ENCODE results near the gene KLRC2.
"Not testable (repeated sequence)": the region's sequence is repeated elsewhere in the genome, so short reads cannot be mapped to it uniquely, and the experiment has no call there.

The KLRC2 gene

DNA sequence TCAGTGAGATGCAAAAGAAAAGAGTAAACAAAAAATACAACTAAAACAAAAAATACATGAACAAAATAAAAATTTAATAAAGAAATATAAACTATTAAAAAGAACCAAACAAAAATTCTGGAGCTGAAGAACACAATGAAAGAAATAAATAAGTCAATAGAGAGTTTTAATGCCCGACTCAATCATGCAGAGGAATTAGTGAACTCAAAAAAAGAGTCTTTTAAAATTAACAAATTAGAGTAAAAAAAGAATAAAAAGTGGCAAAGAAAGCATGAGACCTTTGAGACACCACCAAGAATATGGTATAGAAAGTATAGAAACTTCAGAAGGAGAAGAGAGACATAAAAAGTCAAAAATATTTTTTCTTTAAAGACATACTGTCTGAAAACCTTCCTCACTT lies 20.0 kb upstream of the KLRC2 start:
- ChIA-PET POLR2A (no interaction called here), CTCF (no interaction called here)
- Histone ChIP-seq H3K4me1 (ENCODE audit: control extremely low read depth in 1 of 4, control insufficient read depth in 4 of 4, insufficient read depth in 4 of 4, low read length in 3 of 4) (no peaks in the 10 kb centered on the region), H3K9me3 (ENCODE audit: control extremely low read depth in 1 of 5, control insufficient read depth in 4 of 5, insufficient read depth in 2 of 5, low read depth in 1 of 5, low read length in 4 of 5) (peaks cover 2 to 37% (median 7%) of the 10 kb centered on the region in 5 experiments), H3K27ac (ENCODE audit: insufficient read depth in 1 of 2, low read depth in 1 of 2, low read length in 2 of 2, poor library complexity in 1 of 2, severe bottlenecking in 2 of 2) (no peak overlapping the region), H3K27me3 (replicated peaks in 2 of 5; ENCODE audit: control insufficient read depth in 4 of 5, insufficient read depth in 5 of 5, low read length in 4 of 5) (peaks cover 0 to 1% (median 0%) of the 10 kb centered on the region in 5 experiments), H3K36me3 (ENCODE audit: control insufficient read depth in 4 of 4, insufficient read depth in 4 of 4, low read length in 3 of 4) (no peaks in the 10 kb centered on the region), H3K4me3 (ENCODE audit: control insufficient read depth in 1 of 7, extremely low read depth in 1 of 7, insufficient read depth in 4 of 7, low read depth in 2 of 7, low read length in 6 of 7) (no peak overlapping the region)
- WGBS (ENCODE audit: insufficient coverage) = 100% methylated on average over 1 of the region's 1 CpG
- DNase-seq = no peak

DNA sequence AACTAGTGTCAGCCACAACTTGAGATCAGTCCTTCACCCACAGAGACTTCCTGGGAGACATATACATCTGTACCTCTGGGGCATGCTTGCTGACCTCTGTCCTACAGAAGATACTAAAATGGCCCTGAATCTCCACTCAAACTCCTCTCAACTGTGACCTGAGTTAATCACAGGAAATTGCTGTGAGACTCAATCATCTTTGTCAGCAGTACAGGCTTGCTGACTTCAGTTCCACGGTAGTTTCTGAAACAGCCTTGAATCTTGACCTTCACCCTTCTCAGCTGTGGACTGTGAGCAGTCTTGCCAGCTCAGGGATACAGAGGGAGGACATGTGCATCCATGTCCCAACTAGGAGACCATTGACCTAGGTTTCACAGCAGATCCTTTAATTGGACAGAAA lies 18.7 kb upstream of the KLRC2 start:
- Histone ChIP-seq H3K27me3 (replicated peaks in 2 of 5; ENCODE audit: control insufficient read depth in 4 of 5, insufficient read depth in 5 of 5, low read length in 4 of 5) (peaks cover 0 to 6% (median 0%) of the 10 kb centered on the region in 5 experiments), H3K9me3 (ENCODE audit: control extremely low read depth in 1 of 5, control insufficient read depth in 4 of 5, insufficient read depth in 2 of 5, low read depth in 1 of 5, low read length in 4 of 5) (peaks cover 2 to 29% (median 7%) of the 10 kb centered on the region in 5 experiments), H3K27ac (ENCODE audit: insufficient read depth in 1 of 2, low read depth in 1 of 2, low read length in 2 of 2, poor library complexity in 1 of 2, severe bottlenecking in 2 of 2) (no peak overlapping the region), H3K4me1 (ENCODE audit: control extremely low read depth in 1 of 4, control insufficient read depth in 4 of 4, insufficient read depth in 4 of 4, low read length in 3 of 4) (no peaks in the 10 kb centered on the region), H3K36me3 (ENCODE audit: control insufficient read depth in 4 of 4, insufficient read depth in 4 of 4, low read length in 3 of 4) (no peaks in the 10 kb centered on the region), H3K4me3 (ENCODE audit: control insufficient read depth in 1 of 7, extremely low read depth in 1 of 7, insufficient read depth in 4 of 7, low read depth in 2 of 7, low read length in 6 of 7) (no peak overlapping the region)
- ChIA-PET CTCF (no interaction called here), POLR2A (no interaction called here)
- DNase-seq = no peak
- 100% methylated on average over 1 of the region's 1 CpG for WGBS (ENCODE audit: insufficient coverage)

DNA sequence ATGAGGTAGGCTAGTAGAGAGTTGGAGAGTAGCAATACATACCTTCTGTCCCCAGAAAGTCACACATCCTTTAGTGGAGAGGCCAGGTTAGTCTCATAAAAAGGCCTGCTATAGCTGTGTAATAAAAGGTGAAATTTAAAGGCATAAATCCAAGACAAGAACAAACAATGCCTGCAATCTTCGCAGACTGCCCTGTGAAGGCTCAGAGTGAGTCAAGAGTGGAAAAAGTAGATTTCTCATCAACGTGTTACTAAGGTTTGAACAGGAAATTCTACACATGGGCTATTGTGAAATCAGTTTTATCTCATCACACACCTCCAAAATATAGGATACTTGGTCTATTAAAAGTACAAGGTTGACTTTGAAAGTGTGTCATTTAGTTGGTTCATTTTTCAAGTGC lies 17.3 kb upstream of the KLRC2 start, which contains the start of gene KLRC1:
TSS of gene KLRC1 (minus strand) at position 222 of the 400 bp plus-strand sequence. CDS start 2,221 bp downstream, outside the sequence.
- Histone ChIP-seq H3K27me3 (replicated peaks in 2 of 5; ENCODE audit: control insufficient read depth in 4 of 5, insufficient read depth in 5 of 5, low read length in 4 of 5) (peaks cover 0 to 14% (median 0%) of the 10 kb centered on the region in 5 experiments), H3K4me3 (ENCODE audit: control insufficient read depth in 1 of 7, extremely low read depth in 1 of 7, insufficient read depth in 4 of 7, low read depth in 2 of 7, low read length in 6 of 7) (no peak within 1 kb of the TSS), H3K9me3 (ENCODE audit: control extremely low read depth in 1 of 5, control insufficient read depth in 4 of 5, insufficient read depth in 2 of 5, low read depth in 1 of 5, low read length in 4 of 5) (peaks cover 2 to 29% (median 7%) of the 10 kb centered on the region in 5 experiments), H3K4me1 (ENCODE audit: control extremely low read depth in 1 of 4, control insufficient read depth in 4 of 4, insufficient read depth in 4 of 4, low read length in 3 of 4) (no peaks in the 10 kb centered on the region), H3K36me3 (ENCODE audit: control insufficient read depth in 4 of 4, insufficient read depth in 4 of 4, low read length in 3 of 4) (no peaks in the 10 kb centered on the region), H3K27ac (ENCODE audit: insufficient read depth in 1 of 2, low read depth in 1 of 2, low read length in 2 of 2, poor library complexity in 1 of 2, severe bottlenecking in 2 of 2) (no peak within 1 kb of the TSS)
- ChIA-PET CTCF (no interaction called here), POLR2A (no interaction called here)
- 100% methylated on average over 1 of the region's 2 CpGs for WGBS (ENCODE audit: insufficient coverage)
- no peak for DNase-seq

DNA sequence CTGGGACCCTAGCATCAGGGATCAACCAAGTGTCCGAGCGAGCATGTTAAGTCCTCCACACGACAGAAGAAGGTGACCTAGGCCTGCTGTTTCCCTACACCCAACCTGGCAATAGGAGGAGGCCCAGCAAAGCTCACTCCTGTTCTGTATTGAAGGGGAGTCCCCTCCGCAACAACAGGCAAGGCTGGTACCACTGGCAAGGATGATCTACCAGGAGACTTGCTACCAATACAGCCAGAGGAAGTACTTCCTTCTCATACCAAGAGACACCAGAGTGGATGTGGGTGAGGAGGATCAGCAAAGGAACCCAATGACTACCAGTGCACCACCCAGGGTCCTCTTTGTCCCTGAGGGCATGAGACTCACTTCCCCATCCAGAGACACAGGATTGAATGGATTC lies 12.4 kb upstream of the KLRC2 start:
- WGBS (ENCODE audit: insufficient coverage) = no CpG with 5 or more reads among the region's 4 CpGs
- CTCF ChIA-PET = no interaction called here
- no peaks in the 10 kb centered on the region for H3K36me3 ChIP-seq (ENCODE audit: control insufficient read depth in 4 of 4, insufficient read depth in 4 of 4, low read length in 3 of 4)
- H3K27me3 ChIP-seq (replicated peaks in 2 of 5; ENCODE audit: control insufficient read depth in 4 of 5, insufficient read depth in 5 of 5, low read length in 4 of 5) = peaks cover 0 to 17% (median 0%) of the 10 kb centered on the region in 5 experiments
- H3K4me3 ChIP-seq (ENCODE audit: control insufficient read depth in 1 of 7, extremely low read depth in 1 of 7, insufficient read depth in 4 of 7, low read depth in 2 of 7, low read length in 6 of 7) = no peak overlapping the region
- no peak overlapping the region for H3K27ac ChIP-seq (ENCODE audit: insufficient read depth in 1 of 2, low read depth in 1 of 2, low read length in 2 of 2, poor library complexity in 1 of 2, severe bottlenecking in 2 of 2)
- POLR2A ChIA-PET = no interaction called here
- no peak for DNase-seq
- H3K9me3 ChIP-seq (ENCODE audit: control extremely low read depth in 1 of 5, control insufficient read depth in 4 of 5, insufficient read depth in 2 of 5, low read depth in 1 of 5, low read length in 4 of 5) = no peaks in the 10 kb centered on the region
- H3K4me1 ChIP-seq (ENCODE audit: control extremely low read depth in 1 of 4, control insufficient read depth in 4 of 4, insufficient read depth in 4 of 4, low read length in 3 of 4) = no peaks in the 10 kb centered on the region

DNA sequence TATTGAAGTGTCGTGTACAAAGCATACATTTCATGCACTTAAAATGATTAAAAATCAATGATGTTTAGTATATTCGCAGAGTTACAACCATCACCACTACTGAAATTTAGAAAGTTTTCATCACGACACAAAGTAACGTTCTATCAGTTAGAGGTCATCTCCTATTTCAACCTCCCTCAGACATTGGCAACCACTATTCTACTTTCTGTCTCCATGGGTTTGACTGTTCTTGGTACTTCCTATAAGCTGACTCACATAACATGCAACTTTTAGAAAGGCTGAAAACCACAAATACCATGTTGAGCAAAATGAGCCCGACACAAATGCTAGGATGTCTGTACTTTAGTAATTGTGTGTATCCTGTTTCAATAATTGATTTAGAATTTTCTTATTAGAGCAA lies 10.2 kb upstream of the KLRC2 start:
- CTCF ChIA-PET; POLR2A ChIA-PET; H3K4me1 ChIP-seq (ENCODE audit: control extremely low read depth in 1 of 4, control insufficient read depth in 4 of 4, insufficient read depth in 4 of 4, low read length in 3 of 4); H3K36me3 ChIP-seq (ENCODE audit: control insufficient read depth in 4 of 4, insufficient read depth in 4 of 4, low read length in 3 of 4); DNase-seq; H3K9me3 ChIP-seq (ENCODE audit: control extremely low read depth in 1 of 5, control insufficient read depth in 4 of 5, insufficient read depth in 2 of 5, low read depth in 1 of 5, low read length in 4 of 5); H3K4me3 ChIP-seq (ENCODE audit: control insufficient read depth in 1 of 7, extremely low read depth in 1 of 7, insufficient read depth in 4 of 7, low read depth in 2 of 7, low read length in 6 of 7); H3K27ac ChIP-seq (ENCODE audit: insufficient read depth in 1 of 2, low read depth in 1 of 2, low read length in 2 of 2, poor library complexity in 1 of 2, severe bottlenecking in 2 of 2): not testable (repeated sequence)
- no CpG with 5 or more reads among the region's 5 CpGs for WGBS (ENCODE audit: insufficient coverage)
- peaks cover 0 to 21% (median 0%) of the 10 kb centered on the region in 5 experiments for H3K27me3 ChIP-seq (replicated peaks in 2 of 5; ENCODE audit: control insufficient read depth in 4 of 5, insufficient read depth in 5 of 5, low read length in 4 of 5)

DNA sequence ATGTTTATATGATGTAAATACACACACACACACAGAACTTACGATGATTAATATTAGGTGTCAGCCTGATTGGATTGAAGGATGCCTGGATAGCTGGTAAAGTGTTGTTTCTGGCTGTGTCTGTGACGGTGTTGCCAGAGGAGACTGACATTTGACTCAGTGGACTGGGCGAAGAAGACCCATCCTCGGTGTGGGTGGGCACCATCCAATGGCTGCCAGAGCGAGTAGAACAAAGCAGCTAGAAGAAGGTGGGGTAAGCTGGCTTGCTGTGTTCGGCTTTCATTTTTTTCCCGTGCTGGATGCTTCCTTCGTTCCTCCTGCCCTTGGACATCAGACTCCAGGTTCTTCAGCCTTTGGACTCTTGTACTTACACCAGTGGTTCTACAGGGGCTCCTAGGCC lies 5.3 kb upstream of the KLRC2 start:
- H3K4me1 ChIP-seq (ENCODE audit: control extremely low read depth in 1 of 4, control insufficient read depth in 4 of 4, insufficient read depth in 4 of 4, low read length in 3 of 4); H3K4me3 ChIP-seq (ENCODE audit: control insufficient read depth in 1 of 7, extremely low read depth in 1 of 7, insufficient read depth in 4 of 7, low read depth in 2 of 7, low read length in 6 of 7); H3K27me3 ChIP-seq (replicated peaks in 2 of 5; ENCODE audit: control insufficient read depth in 4 of 5, insufficient read depth in 5 of 5, low read length in 4 of 5); H3K27ac ChIP-seq (ENCODE audit: insufficient read depth in 1 of 2, low read depth in 1 of 2, low read length in 2 of 2, poor library complexity in 1 of 2, severe bottlenecking in 2 of 2); POLR2A ChIA-PET; CTCF ChIA-PET; H3K9me3 ChIP-seq (ENCODE audit: control extremely low read depth in 1 of 5, control insufficient read depth in 4 of 5, insufficient read depth in 2 of 5, low read depth in 1 of 5, low read length in 4 of 5); DNase-seq; H3K36me3 ChIP-seq (ENCODE audit: control insufficient read depth in 4 of 4, insufficient read depth in 4 of 4, low read length in 3 of 4): not testable (repeated sequence)
- 94% methylated on average over 6 of the region's 8 CpGs for whole genome bisulfite sequencing (ENCODE audit: insufficient coverage)

DNA sequence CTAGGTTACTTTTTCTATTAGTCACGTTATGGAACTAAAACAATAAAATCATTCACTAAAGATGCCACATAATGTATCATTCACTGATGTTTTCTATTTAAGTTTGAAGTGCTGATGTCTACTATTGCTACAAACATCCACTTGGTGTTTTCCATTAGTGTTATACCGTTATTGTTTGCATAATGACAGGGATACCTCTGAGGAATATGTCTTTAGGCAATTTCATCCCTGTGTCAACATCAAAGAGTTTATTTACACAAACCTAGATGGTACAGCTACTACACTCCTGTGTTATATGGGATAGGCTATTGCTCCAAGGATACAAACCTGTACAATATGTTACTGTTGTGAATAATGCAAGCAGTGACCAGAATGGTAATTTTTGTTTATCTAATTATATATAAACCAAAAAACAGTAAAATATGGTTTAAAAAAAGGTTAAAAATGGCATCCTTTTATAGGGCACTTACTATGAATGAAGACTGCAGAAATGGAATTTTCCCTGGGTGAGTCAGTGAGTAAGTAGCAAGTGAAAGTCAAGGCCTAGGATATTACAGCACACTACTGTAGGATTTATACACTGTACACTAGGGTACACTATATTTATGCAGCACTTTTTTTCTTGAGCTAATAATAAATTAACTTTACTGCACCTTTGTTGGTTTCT lies 3.9 kb upstream of the KLRC2 start:
- H3K27me3 ChIP-seq (replicated peaks in 2 of 5; ENCODE audit: control insufficient read depth in 4 of 5, insufficient read depth in 5 of 5, low read length in 4 of 5) = not testable (repeated sequence)

More for the DNA sequence above, 3.9 kb upstream of the KLRC2 start:
- H3K4me3 ChIP-seq (ENCODE audit: control insufficient read depth in 1 of 7, extremely low read depth in 1 of 7, insufficient read depth in 4 of 7, low read depth in 2 of 7, low read length in 6 of 7); H3K27ac ChIP-seq (ENCODE audit: insufficient read depth in 1 of 2, low read depth in 1 of 2, low read length in 2 of 2, poor library complexity in 1 of 2, severe bottlenecking in 2 of 2); H3K9me3 ChIP-seq (ENCODE audit: control extremely low read depth in 1 of 5, control insufficient read depth in 4 of 5, insufficient read depth in 2 of 5, low read depth in 1 of 5, low read length in 4 of 5); POLR2A ChIA-PET; H3K36me3 ChIP-seq (ENCODE audit: control insufficient read depth in 4 of 4, insufficient read depth in 4 of 4, low read length in 3 of 4); H3K4me1 ChIP-seq (ENCODE audit: control extremely low read depth in 1 of 4, control insufficient read depth in 4 of 4, insufficient read depth in 4 of 4, low read length in 3 of 4); DNase-seq; CTCF ChIA-PET: not testable (repeated sequence)
- WGBS (ENCODE audit: insufficient coverage) = no CpG with 5 or more reads among the region's 2 CpGs
